NCI-H1417 (cell line): ENCODE results near the gene MRPS23.

Experiments
- DNase-seq, 3 experiments: peaks; one replicate each; lab custom pipeline; 2025; lab: John Stamatoyannopoulos, UW

MRPS23 gene

DNA sequence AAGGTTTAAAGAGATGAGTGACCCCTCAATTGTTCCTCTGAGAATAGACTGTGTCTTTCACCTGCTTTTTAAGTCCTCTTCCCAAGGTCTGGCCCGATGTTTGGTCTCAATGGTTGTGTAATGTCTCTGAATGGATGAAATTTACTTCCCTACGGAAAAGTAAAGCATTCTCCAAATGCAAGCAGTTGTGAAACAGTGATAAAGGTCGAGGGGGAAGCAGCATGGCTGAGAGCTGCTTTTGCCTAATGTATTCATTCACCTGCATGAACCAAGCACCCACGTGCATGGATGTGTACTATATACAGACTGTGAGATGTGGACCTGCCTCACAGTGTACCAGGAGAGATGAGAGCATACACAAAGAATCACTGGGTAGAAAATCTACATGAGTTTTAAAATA, 11.4 kb downstream of the MRPS23 start:
- no peak for DNase-seq

DNA sequence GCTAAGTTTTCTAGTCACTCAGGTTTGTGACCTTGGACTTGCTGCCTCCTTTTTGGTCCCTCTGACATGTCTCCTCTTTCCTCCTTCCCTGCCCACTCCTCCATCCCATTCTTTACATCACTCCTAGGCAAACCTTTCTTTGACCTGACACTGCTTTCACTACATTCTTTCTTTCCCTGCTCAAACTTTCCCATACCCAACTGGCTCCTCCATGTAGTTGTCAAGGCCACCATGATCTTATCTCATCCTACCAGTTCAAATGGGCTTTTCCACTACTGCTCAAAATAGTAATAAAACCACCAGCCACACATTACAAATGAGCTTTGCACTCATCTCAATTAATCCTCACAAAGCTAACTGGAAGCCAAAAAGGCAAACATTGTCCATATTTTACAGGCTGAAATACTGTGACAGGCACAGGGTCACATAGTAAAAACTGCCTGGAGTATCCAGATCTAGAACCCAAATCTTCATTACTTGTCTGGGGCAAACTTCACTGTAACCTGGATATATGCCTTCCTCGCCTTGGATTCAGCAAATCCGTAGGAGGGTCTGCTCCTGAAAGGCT, 14.4 kb downstream of the MRPS23 start:
- no peak for DNase-seq

DNA sequence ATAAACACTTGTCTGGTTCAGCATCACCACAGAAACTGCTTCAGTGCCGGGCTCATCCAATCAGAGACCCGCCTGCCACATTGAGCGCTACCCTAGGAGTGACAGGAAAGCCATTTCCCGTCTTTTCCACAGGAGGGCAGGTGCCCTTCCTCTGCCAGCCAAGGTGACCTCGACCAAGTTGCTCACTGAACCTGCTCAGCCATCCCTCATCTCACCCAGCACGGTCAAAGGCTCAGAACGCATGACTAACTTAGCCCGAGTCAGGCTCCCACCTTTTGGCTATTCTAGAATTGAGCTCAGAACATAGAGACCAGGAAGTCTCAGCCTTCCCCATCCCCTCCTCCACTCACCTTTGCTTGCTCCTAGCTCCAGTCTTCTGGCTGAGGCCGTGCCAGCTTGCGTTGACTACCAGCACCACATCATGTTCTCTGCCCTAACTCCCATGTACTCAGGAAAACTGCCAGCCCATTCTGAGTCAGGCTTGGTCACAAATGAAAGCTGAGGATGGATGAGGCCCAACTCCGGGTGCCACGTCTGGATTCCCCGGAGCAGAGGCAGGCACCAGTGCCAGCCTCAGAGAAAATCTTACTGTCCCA, 15.6 kb downstream of the MRPS23 start:
- DNase-seq: peak; percentile 54 to 88 (median 72)

DNA sequence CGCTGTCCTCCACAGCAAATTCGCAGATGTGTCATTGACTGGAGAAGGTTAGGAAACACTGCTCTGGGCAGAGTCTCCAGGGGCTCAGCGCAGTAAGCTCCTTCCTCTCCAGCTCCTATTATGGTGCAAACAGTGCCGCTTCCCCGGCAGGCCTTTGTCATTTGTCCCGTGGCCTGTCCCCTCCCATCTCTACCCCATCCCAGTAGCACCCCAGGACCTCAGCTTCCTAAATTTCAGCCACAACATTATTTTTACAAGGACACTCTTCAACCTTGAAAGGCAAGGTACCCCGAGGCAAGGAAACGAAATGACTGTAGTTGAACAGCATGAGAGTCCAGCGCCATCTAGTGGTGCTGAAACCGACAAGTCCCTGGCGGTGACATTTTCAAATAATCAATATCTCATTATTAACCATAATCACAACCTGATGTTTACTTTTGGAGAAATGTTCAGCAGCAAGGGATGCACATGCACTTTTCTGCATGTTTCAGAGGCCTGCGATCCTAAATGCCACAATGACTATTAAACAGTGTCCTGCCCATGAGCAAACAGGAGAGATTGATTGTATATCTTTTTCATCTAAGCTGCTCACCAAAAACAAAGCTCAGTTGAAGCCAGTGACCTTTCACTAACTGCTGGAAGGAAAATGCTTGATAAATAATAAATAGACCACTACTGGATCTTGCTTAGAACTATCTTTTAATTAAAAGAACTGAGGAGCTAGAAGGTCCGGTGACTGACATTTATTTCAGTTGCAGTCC, 16.5 kb downstream of the MRPS23 start:
- peak; percentile 73 to 93 (median 74) for DNase-seq

DNA sequence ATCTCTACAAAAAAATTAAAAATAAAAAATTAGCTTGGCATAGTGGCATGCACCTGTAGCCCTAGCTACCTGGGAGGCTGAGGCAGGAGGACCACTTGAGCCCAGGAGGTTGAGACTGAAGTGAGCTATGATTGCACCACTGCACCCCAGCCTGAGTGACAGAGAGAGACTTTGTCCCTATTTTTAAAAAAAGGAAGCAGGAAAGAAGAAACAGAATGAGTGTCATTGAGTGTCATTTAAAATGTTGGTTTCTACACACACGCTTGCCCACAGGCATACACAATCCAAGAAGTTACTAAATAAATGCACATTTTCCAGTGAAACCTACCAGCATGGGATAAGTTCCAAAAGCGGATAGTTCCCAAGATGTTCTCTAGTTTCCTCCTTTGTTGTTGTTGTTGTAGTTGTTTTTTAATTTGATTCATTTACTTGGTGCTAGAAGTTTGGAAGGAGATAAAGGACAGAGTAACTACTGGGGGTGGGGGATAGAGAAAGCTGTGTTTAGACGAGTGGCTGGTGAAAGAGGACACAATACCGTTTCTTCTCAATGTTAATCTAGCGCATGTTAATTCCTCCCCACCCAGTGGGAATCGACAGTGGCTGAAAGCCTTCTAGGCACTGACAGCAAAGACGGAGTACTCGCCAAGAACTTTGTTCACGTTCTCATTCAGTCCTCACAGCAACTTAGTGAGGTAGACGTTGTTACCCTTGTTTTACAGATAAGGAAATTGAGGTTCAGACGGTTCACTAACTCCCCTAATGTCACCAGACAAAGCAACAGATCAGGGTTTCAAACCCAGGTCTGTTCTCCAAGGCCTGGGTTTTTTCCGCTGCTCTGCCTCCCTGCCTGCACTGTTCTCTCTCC, 17.3 kb downstream of the MRPS23 start:
- no peak for DNase-seq

DNA sequence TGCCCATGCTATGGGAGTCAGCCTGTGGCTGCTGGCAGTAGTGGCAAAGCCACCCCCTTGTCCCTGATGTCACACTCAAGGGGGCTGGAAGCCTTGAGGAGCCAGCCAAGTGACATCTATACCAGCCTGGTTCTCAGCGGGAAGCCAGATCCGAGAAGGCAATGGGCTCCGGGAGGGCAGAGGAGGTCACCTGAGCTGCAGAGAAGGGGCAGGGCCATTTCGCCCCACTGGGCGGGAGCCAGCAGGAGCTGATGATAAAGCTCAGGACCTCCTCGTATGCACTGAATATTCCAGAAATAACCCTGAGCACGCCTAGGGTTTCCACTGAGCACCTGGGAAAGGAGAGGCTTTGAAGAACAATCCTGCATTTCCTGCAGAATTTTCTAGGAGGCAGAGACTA, 19.0 kb downstream of the MRPS23 start:
- DNase-seq: no peak

DNA sequence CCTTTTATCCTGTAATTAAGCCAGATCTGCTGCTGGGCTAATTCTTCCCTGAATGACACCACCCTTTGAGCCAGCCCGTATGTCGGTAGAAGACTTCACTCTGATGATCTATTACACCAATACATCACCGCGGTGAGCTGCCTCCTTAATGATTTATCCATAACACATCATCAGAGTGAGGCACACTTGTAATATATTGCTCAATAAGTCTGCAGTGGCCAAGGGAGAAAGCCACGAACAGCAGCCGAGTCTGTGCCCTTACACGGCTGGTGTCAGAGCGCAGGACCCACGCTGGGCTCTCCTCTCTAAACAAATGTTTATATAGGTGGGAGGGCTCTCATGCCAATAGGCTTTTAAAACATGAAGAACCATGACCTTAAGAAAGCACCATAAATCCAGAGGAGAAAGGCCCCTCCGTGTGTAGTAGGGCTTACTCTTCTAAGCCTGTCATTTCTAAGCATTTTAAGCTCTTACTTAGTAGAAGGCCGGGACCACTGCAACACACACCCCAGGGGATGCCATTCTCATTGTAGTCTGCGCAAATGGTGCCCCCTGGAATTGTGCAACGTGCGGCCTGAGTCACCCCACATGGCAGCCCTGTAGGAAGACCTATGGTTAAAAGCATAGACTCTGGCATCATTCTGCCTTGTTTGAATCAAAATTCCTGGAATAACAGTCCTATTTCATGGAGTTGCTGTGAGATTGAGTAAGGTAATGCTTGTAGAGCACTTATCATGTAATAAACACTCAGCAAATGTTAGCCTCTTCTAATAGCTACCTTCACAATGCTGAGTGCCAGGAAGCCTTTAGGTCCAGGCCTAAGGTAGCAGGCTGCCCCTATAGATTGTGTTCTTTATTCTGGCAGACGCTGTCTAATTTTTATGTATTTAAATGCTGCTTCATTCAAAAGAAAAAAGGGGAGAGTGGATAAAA, 26.1 kb downstream of the MRPS23 start:
- peak in 2 of 3 experiments; percentile 73 to 95 for DNase-seq

DNA sequence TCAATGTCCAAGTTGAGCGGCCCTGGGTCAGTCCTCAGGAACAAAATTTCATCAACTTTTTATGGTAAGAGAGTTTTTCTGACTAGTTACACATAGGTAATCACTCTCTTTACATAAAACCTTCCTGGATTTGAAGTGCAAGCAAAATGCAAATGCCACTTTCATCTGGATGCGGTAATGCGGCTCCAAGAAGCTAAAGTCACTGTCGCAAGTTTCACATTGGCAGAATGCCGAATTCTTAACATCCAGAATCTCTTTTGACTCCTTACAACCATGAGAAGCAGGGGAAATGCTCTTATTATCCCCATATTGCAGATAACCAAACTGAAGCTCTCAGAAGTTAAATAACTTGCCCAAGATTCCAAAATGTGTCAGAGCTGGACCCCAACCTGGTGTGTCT, 30.0 kb downstream of the MRPS23 start:
- no peak for DNase-seq

DNA sequence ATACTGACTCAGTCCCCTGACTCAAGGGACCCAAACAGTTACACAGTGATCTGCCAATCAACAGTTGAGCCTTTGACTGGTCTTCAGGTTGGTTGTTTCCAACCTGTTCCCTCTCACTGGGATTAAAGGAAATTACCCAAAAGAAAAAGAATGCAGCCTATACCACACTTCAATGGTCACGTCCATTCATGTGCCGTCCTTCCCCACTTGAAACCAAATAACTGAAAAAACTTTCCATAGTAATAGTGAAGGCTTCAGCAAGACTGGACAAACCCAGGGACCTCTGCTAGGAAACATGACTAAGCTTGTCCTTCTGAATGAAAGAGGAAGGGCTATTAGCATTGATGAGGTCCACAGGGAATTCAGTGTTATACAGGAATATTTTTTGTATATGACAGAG, 30.6 kb downstream of the MRPS23 start:
- DNase-seq: no peak

DNA sequence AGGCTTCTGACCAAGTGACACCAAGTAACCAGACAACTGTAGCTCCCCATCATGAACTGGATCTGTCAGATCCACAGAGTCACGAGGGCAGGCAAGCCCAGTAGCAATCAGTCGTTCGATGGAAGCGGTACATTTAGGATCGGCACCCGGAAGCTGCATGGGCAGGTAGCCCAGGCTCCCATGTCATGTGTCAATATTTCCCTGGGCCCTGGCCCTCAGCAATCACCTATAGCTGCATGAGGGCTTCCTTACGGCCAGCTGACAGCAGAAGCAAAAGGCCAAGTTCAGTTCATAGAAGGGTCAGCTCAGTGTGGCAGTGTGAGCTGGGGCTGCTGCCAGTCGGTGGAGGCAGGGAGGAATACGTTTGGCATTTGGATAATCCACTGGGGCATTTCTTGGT, 31.8 kb downstream of the MRPS23 start:
- no peak for DNase-seq

DNA sequence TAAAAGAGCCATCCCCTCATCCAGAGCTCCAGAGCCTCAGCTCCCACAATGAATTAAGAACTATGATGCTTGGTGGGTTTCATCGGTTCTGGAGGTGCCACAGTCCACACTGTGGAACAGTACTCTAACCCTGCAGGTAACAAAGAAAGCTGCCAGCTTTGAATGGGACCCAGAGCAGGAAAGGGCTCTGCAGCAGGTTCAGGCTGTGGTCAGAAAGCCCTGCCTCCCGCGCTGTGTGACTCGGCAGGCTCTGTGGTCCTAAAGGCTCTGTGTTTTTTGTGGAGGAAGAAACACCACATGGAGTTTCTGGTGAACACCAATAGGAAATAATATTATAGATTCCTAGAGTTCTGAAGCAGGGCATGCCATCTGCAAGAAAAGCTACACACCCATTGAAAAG, 32.5 kb downstream of the MRPS23 start:
- DNase-seq: no peak

DNA sequence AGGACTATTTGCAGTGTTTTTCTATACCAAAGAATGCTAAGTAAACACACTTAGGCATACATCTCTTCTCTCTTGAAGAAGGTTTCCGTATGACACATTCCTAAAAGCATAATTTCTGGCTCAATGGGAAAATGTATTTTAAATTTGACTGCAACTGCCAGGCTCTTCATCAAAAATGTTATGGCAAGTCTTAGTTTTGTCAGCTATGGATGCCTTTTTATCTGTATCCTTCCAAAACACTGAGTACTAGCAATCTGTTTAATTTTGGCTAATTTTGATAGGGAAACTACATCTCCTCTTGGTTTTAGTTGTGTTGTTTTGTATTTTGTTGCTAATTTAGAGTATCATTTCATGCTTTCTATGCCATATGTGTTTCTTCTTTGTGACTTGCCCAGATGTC, 35.4 kb downstream of the MRPS23 start:
- peak in 1 of 3 experiments; percentile 16 for DNase-seq

DNA sequence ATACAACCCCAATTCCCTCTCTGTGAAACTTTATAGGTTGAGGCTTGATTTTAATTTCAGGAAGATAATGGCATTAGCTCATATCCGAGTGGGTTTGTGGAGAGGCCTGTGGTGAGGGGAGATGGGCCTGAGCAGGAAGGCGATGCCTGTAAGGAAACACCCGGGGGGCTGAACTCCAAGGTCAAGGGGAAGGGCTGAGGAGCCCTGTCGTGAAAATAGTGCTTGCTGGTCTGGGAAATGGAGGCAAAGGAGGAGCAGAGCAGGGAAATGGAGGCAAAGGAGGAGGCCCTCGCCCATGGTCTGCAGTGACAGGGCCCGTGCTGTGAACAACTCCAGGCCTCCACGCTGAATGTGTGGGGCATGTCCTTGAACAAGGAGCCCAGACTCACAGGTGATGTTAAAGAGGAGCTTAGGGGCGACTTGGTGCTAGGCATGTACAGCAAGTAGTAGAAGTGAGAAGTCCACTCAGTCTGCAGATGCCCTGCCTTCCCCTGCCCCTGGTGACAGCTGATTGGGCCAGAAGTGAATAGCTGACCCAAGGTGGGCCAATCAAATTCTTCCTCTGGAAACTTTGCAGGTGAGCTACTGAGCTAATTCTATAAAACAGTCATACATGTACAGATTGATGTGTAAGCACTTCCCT, 38.1 kb downstream of the MRPS23 start:
- DNase-seq: peak in 1 of 3 experiments; percentile 92

DNA sequence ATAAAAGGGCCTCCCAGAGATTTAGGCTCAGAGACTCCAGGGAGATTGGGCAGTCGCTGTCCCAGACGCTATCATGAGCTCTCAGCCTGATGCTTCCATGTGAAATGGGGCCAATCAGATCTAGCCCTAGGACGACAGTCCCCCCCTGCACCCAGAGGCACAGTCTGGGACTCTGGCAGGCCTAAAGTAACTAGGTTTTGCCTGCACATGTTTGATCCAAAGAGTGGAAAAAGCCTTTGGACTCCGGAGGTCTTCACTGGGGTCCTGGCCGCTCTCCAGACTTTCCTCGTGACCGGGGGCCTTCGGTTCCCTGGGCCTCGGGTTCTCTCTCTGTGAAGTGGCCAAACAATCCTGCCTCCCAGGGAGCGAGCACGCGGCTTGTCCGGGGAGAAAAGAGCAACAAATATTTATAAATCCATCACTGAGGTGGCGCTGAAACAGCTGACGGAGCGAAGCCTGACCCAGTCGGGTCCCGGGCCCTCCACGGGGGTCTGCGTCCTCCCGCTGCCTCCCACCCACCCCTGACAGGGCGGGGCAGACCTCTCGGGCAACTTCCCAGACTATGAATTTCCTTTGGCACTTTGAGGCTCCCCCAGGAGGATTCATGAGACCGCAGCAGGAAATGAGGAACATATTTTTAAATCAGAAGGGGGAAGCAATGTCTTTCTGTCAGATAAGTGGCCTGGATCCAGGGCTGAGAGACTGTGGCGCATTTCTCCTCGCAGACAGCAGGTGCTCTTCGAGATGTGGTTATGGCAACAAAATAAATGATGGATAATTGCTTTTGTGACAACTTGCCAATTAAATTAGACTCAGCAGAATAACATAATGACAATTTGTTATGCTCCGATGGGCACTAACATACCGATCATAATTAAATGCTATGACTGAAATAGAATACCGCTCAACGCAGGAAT, 38.9 kb downstream of the MRPS23 start:
- DNase-seq: peak; percentile 68 to 99 (median 86)

DNA sequence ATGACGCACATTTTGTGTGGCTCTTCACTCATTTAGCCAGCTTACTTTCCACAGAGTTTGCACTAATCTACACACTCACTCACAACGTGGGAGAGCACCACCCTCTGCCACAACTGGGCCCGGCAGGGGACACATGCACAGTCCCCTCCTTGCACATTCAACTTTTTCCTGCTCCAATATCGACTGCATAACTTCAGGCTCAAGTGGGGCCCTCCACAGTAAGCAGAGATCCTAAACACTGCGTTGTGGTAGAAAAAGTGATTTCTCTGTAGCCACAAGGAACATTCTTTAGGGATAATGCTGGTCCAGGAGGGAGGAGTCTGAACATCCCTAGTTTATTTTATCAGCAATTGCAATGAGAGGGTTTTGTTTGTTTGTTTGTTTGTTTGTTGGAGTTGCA, 40.0 kb downstream of the MRPS23 start:
- DNase-seq: peak in 1 of 3 experiments; percentile 40

DNA sequence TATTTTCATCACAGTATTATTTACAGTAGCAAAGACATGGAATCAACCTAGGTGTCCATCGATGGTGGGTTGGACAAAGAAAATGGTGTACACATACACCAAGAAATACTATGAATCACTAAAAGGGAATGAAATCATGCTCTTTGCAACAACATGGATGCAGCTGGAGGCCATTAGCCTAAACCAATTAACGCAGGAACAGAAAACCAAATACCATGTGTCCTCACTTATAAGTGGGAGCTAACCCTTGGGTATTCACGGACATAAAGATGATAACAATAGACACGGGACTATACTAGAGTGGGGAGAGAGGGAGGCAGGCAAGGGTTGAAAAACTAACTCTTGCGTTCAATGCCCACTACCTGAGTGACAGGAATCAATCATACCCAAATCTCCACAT, 41.0 kb downstream of the MRPS23 start:
- peak in 1 of 3 experiments; percentile 39 for DNase-seq

DNA sequence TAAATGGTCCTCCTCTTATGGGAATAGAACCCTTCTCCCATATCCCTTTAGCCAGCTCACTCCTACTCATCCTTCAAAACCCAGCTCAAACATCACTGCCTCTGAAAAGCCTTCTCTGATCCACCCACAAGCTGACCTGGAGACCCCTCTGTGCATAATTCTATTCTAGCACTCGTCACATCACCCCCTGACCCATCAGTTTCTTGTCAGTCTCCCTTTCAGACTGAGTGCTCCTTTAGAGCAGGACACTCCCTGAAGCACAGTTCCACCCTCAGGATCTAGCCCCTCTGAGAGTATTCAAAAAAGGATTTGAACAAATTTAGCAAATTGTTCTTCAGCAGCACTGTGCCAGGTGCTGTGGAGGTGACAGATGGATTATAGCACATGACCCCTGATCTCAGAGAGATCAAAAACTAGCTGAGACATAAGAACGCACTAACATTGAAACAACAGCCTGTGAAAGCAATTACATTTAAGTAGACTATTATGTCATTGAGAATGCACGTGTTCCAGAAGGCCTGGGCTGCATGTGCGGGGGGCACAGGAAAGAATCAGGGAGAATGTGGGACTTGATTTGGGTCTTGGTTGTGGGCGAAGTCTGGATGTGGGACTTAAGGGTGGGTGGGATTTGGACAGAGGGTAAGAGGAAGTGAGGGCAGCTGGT, 43.5 kb downstream of the MRPS23 start:
- peak in 2 of 3 experiments; percentile 48 to 79 for DNase-seq

DNA sequence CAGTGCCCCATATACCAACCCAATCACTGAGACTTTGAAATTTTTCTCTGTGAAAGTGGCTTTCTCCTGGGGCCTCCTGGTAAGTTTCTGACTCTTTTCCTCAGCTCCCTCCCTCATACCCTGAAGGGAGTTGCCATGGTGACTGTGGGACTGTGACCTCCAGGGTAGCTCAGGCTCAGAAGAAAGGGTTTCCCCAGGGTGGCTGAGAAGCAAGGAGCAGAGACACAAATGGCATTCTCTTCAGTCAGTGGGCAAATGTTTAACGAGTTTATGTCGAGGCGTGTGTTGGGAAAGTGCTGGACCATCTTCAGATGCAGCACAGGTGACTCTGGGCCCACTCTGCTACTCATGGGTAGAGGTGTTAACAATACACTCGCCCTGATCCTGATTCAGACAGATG, 46.8 kb downstream of the MRPS23 start:
- DNase-seq: peak in 2 of 3 experiments; percentile 10 to 29

DNA sequence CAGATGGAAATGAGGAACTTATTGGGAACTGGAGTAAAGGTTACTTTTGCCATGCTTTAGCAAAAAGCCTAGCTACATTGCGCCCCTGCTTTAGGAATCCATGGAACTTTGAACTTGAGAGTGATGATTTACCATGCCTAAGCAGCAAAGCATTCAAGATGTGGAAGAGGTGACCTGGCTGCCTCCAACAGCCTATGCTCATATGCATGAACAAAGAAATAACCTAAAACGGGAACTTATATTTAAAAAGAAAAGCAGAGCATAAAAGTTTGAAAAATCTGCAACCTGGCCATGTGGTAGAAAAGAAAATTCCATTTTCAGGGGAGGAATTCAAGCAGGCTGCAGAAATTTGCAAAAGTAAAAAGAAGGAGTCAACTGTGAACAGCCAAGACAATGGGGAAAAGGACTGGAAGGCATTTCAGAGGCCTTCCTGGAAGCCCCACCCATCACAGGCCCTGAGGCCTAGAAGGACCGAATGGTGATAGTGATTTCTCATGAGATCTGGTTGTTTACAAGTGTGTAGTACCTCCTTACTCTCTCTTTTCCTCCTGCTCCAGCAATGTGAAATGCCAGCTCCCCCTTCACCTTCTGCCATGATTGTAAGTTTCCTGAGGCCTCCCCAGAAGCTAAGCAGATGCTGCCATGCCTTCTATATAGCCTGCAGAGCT, 48.7 kb downstream of the MRPS23 start:
- DNase-seq: no peak
